VCaP (cell line): Measurements from ENCODE around the gene NKTR.

Source experiments
- H3K27ac ChIP-seq: fragments of 450-650 bp; 2 replicates; pipeline ENCODE4 v1.5.1; 2017
- CTCF ChIP-seq: fragments of 450-650 bp; conservative IDR thresholded peaks from 2 replicates; pipeline ENCODE4 v1.5.1; 2017; ENCODE audit warnings: mild to moderate bottlenecking, moderate library complexity

NKTR gene

GRCh38 chr3:42693530-42693930 lies 93.0 kb downstream of the NKTR start:
- no peak for TF ChIP-seq CTCF
- H3K27ac ChIP-seq: no peak overlapping the region

- no peak for TF ChIP-seq CTCF
- H3K27ac ChIP-seq: no peak overlapping the region
Measured at GRCh38 chr3:42694366-42694765, 93.9 kb downstream of the NKTR start.

- no peak overlapping the region for H3K27ac ChIP-seq
- no peak for TF ChIP-seq CTCF
Measured at GRCh38 chr3:42696356-42697288, 96.1 kb downstream of the NKTR start.

GRCh38 chr3:42697289-42698051 lies 97.0 kb downstream of the NKTR start:
- TF ChIP-seq CTCF: no peak
- no peak overlapping the region for H3K27ac ChIP-seq
